Loucy (cell line): ENCODE results near the gene LINGO1.

Source experiments
- H2AFZ ChIP-seq: fragments of 200-600 bp; sonication (generic); 2 replicates; pipeline ENCODE4 v1.6.0; 2016; ENCODE audit warnings: antibody characterized with exemption, mild to moderate bottlenecking, low read length, moderate library complexity
- H3F3A ChIP-seq: fragments of 200-600 bp; 2 replicates; pipeline ENCODE4 v1.6.0; 2016; ENCODE audit warnings: antibody characterized with exemption, low read depth, mild to moderate bottlenecking
- H3K27me3 ChIP-seq: fragments of 200-600 bp; sonication (generic); 2 replicates; pipeline ENCODE4 v1.6.1; 2014; ENCODE audit warnings: low read length, mild to moderate bottlenecking; ENCODE audit not compliant: insufficient read depth, poor library complexity, severe bottlenecking
- H3K36me3 ChIP-seq: fragments of 200-600 bp; sonication (generic); 2 replicates; pipeline ENCODE4 v1.6.1; 2016; ENCODE audit warnings: low read length; ENCODE audit not compliant: insufficient read depth
- H3K4me1 ChIP-seq: fragments of 200-600 bp; sonication (generic); 2 replicates; pipeline ENCODE4 v1.5.1; 2014; ENCODE audit warnings: low read length, mild to moderate bottlenecking; ENCODE audit not compliant: insufficient read depth, poor library complexity, severe bottlenecking
- H3K4me2 ChIP-seq: fragments of 200-600 bp; sonication (generic); 2 replicates; pipeline ENCODE4 v1.6.0; 2014; ENCODE audit warnings: antibody characterized with exemption, low read length, low read depth, mild to moderate bottlenecking; ENCODE audit not compliant: poor library complexity, severe bottlenecking
- H3K4me3 ChIP-seq: fragments of 200-600 bp; sonication (generic); 2 replicates; pipeline ENCODE4 v1.5.1; 2014; ENCODE audit warnings: low read length, mild to moderate bottlenecking, mixed read lengths; ENCODE audit not compliant: poor library complexity, severe bottlenecking
- H3K79me2 ChIP-seq: fragments of 200-600 bp; sonication (generic); 2 replicates; pipeline ENCODE4 v1.6.1; 2014; ENCODE audit warnings: low read length; ENCODE audit not compliant: insufficient read depth
- H3K9ac ChIP-seq: fragments of 200-600 bp; sonication (generic); 2 replicates; pipeline ENCODE4 v1.6.0; 2014; ENCODE audit warnings: mild to moderate bottlenecking, low read depth, low read length, moderate library complexity; ENCODE audit not compliant: poor library complexity, severe bottlenecking
- H3K9me2 ChIP-seq: fragments of 200-600 bp; sonication (generic); replicated peaks from 2 replicates; pipeline ENCODE4 v1.6.1; 2016; ENCODE audit warnings: low read depth, low read length, mixed read lengths
- H3K9me3 ChIP-seq: fragments of 200-600 bp; sonication (generic); 2 replicates; pipeline ENCODE4 v1.6.1; 2014; ENCODE audit warnings: mild to moderate bottlenecking, antibody characterized with exemption, low read length, low read depth; ENCODE audit not compliant: insufficient read depth
- H4K20me1 ChIP-seq: fragments of 200-600 bp; sonication (generic); 2 replicates; pipeline ENCODE4 v1.6.0; 2014; ENCODE audit warnings: antibody characterized with exemption, low read length, mild to moderate bottlenecking; ENCODE audit not compliant: insufficient read depth, poor library complexity, severe bottlenecking
- CTCF ChIP-seq: fragments of 200-600 bp; sonication (generic); conservative IDR thresholded peaks from 2 replicates; pipeline ENCODE4 v1.5.1; 2014; ENCODE audit warnings: mild to moderate bottlenecking, antibody characterized with exemption, low read length
- EZH2phosphoT487 ChIP-seq: fragments of 200-600 bp; IDR thresholded peaks from 2 replicates; pipeline ENCODE4 v1.6.1; 2018; ENCODE audit warnings: antibody characterized with exemption, mild to moderate bottlenecking, moderate library complexity, borderline replicate concordance

The LINGO1 gene

GRCh38 chr15:77598644-77599043 lies 34.1 kb downstream of the LINGO1 start:
- Histone ChIP-seq H3K79me2 (no peaks in the 10 kb centered on the region), H3K36me3 (no peaks in the 10 kb centered on the region), H3K4me1 (no peaks in the 10 kb centered on the region), H3K4me3 (no peak overlapping the region), H3K9me2 (no peaks in the 10 kb centered on the region), H2AFZ (no peak overlapping the region), H3F3A (no peaks in the 10 kb centered on the region), H3K27me3 (no peaks in the 10 kb centered on the region), H3K9ac (no peak overlapping the region), H4K20me1 (no peaks in the 10 kb centered on the region), H3K4me2 (no peak overlapping the region), H3K9me3 (no peaks in the 10 kb centered on the region)
- TF ChIP-seq CTCF, result no peak
- no peak for TF ChIP-seq EZH2phosphoT487

DNA sequence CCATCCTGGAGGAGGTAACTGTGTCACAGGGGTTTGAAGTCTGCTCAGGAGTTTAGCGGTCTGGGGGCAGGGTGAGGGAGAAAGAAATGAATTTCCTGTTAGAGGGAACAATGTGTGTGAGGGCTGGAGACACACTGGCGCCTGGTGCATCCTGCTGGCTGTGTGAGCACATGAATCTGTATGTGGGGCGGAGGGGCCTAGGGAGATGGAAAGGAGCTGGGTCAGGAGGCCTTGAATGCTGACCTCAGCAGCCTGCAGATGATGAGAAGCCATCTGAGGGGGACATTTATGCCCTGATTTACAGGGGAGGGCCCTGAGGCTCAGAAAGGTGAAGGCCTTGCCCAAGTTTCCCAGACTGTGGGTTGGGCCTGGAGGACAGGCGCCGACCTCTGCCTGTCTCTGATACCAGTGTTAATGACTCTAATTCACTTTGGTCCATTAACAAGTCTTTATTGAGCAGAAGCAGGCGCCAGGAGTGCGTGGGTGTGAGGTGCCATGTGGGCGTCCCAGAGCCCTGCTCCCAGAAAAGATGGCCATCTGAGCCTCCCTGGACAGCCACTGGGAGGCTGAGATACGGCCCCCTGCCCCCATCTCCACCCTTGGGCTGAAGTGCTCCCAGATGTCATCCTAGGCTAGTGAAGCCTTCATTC lies 34.8 kb downstream of the LINGO1 start:
- Histone ChIP-seq H2AFZ (no peak overlapping the region), H3K9ac (no peak overlapping the region), H3K27me3 (no peaks in the 10 kb centered on the region), H3F3A (no peaks in the 10 kb centered on the region), H3K9me3 (no peaks in the 10 kb centered on the region), H3K9me2 (no peaks in the 10 kb centered on the region), H3K4me2 (no peak overlapping the region), H3K4me3 (no peak overlapping the region), H4K20me1 (no peaks in the 10 kb centered on the region), H3K36me3 (no peaks in the 10 kb centered on the region), H3K79me2 (no peaks in the 10 kb centered on the region), H3K4me1 (no peaks in the 10 kb centered on the region)
- TF ChIP-seq CTCF (no peak), EZH2phosphoT487 (no peak)

- TF ChIP-seq CTCF (no peak), EZH2phosphoT487 (no peak)
- no peaks in the 10 kb centered on the region for H3K79me2 ChIP-seq
Measured at GRCh38 chr15:77596821-77597803, 35.6 kb downstream of the LINGO1 start.

More at GRCh38 chr15:77596821-77597803, 35.6 kb downstream of the LINGO1 start:
- no peak overlapping the region for H3K4me3 ChIP-seq
- H3K9me2 ChIP-seq, result no peaks in the 10 kb centered on the region
- no peaks in the 10 kb centered on the region for H3F3A ChIP-seq
- no peaks in the 10 kb centered on the region for H3K9me3 ChIP-seq
- no peaks in the 10 kb centered on the region for H4K20me1 ChIP-seq
- no peaks in the 10 kb centered on the region for H3K27me3 ChIP-seq
- no peak overlapping the region for H2AFZ ChIP-seq
- no peak overlapping the region for H3K9ac ChIP-seq
- no peaks in the 10 kb centered on the region for H3K36me3 ChIP-seq
- no peak overlapping the region for H3K4me2 ChIP-seq
- no peaks in the 10 kb centered on the region for H3K4me1 ChIP-seq
